Chondrocyte (in vitro differentiated cells): ENCODE measurements around the gene TGFBR1. TPM values are rescaled to one million over a fixed set of nuclear protein-coding genes. Genes with fewer than 3 reads are reported as not detected.

Source experiments
- DNase-seq: peaks from one replicate; pipeline ENCODE4 v3.0.0; 2021; ENCODE audit warnings: mixed read lengths, low spot score
- H3K27ac Mint-ChIP-seq: one replicate; pipeline ENCODE4 v1.8.0; 2021; ENCODE audit warnings: mild to moderate bottlenecking, moderate library complexity, mixed read lengths; ENCODE audit not compliant: unreplicated experiment
- H3K27me3 Mint-ChIP-seq: 2 replicates; pipeline ENCODE4 v1.8.0; 2021; ENCODE audit warnings: low read depth, mixed read lengths
- H3K36me3 Mint-ChIP-seq: 2 replicates; pipeline ENCODE4 v1.8.0; 2021; ENCODE audit warnings: low read depth, mixed read lengths
- H3K4me1 Mint-ChIP-seq: 2 replicates; pipeline ENCODE4 v1.8.0; 2021; ENCODE audit warnings: low read depth, mild to moderate bottlenecking, mixed read lengths
- H3K4me3 Mint-ChIP-seq: one replicate; pipeline ENCODE4 v1.8.0; 2021; ENCODE audit warnings: mild to moderate bottlenecking, moderate library complexity, mixed read lengths; ENCODE audit not compliant: unreplicated experiment
- H3K9me3 Mint-ChIP-seq: 2 replicates; pipeline ENCODE4 v1.8.0; 2021; ENCODE audit warnings: low read depth, mixed read lengths
- CTCF ChIP-seq: fragments of 200-600 bp; sonication (generic); IDR thresholded peaks from 2 replicates; pipeline ENCODE4 v1.5.0; 2021; ENCODE audit warnings: antibody characterized with exemption, mild to moderate bottlenecking, moderate library complexity
- total RNA-seq: library from RNA; stranded (reverse); gene quantifications from 3 replicates; pipeline ENCODE4 v1.2.1, GENCODE V29; 2021

Gene TGFBR1
- total RNA-seq, 1 donor from 2014 or later, result 109 TPM

- TF ChIP-seq CTCF, result no peak
- Mint-ChIP-seq H3K27me3 (peaks cover 10% of the 10 kb centered on the region), H3K4me3 (no peak overlapping the region)
These were observed 82.4 kb downstream of the TGFBR1 start for GRCh38 chr9:99187311-99187710.

GRCh38 chr9:99189186-99189585 lies 84.3 kb downstream of the TGFBR1 start:
- Mint-ChIP-seq H3K27me3 (peaks cover 10% of the 10 kb centered on the region), H3K27ac (no peak overlapping the region), H3K4me3 (no peak overlapping the region), H3K4me1 (peaks cover 6% of the 10 kb centered on the region), H3K9me3 (no peaks in the 10 kb centered on the region), H3K36me3 (no peaks in the 10 kb centered on the region)
- DNase-seq, result no peak
- TF ChIP-seq CTCF, result no peak

More at GRCh38 chr9:99187311-99187710, 82.4 kb downstream of the TGFBR1 start:
- Mint-ChIP-seq H3K27ac (no peak overlapping the region), H3K9me3 (no peaks in the 10 kb centered on the region), H3K4me1 (peaks cover 6% of the 10 kb centered on the region), H3K36me3 (no peaks in the 10 kb centered on the region)
- DNase-seq, result no peak

- Mint-ChIP-seq H3K9me3 (peaks cover 4% of the 10 kb centered on the region), H3K27me3 (peaks cover 10% of the 10 kb centered on the region), H3K4me3 (no peak overlapping the region), H3K27ac (no peak overlapping the region), H3K36me3 (no peaks in the 10 kb centered on the region), H3K4me1 (no peaks in the 10 kb centered on the region)
- no peak for TF ChIP-seq CTCF
- DNase-seq, result no peak
These were observed 85.1 kb downstream of the TGFBR1 start for GRCh38 chr9:99189887-99190596.

- Mint-ChIP-seq H3K4me1 (no peaks in the 10 kb centered on the region), H3K27me3 (peaks cover 10% of the 10 kb centered on the region)
These were observed 85.8 kb downstream of the TGFBR1 start for GRCh38 chr9:99190597-99191283.

More at GRCh38 chr9:99190597-99191283, 85.8 kb downstream of the TGFBR1 start:
- Mint-ChIP-seq H3K36me3 (no peaks in the 10 kb centered on the region), H3K9me3 (peaks cover 4% of the 10 kb centered on the region), H3K27ac (no peak overlapping the region), H3K4me3 (no peak overlapping the region)
- no peak for TF ChIP-seq CTCF
- no peak for DNase-seq
